ENCODE measurements around the gene TUBB4A. TPM values are rescaled to one million over a fixed set of nuclear protein-coding genes. Genes with fewer than 3 reads are reported as not detected.
"Not testable (repeated sequence)": the region's sequence is repeated elsewhere in the genome, so short reads cannot be mapped to it uniquely, and the experiment has no call there.

The TUBB4A gene
- total RNA-seq = not detected

- peaks cover 0 to 7% of the 10 kb centered on the region in 2 donors for H3K4me1 ChIP-seq (ENCODE audit: control insufficient read depth in 1 of 2, low read depth in 2 of 2)
- no peak for DNase-seq (ENCODE audit: low spot score)
- no peak for ATAC-seq (ENCODE audit: insufficient number of reproducible peaks, low FRiP score, low read depth)
- H3K36me3 ChIP-seq = no peaks in the 10 kb centered on the region
- TF ChIP-seq CTCF (IDR thresholded peaks at IDR 0.05) = no peak
- H3K9me3 ChIP-seq = no peaks in the 10 kb centered on the region
- no peaks in the 10 kb centered on the region for H3K27me3 ChIP-seq (replicated peaks; ENCODE audit: insufficient read depth)
- H3K27ac ChIP-seq = no peak within 1 kb of the TSS
- H3K4me3 ChIP-seq = peak within 1 kb of the TSS; percentile 55
Measured at GRCh38 chr19:6501740-6502648, at the start of gene TUBB4A. Gene TUBB4A (minus strand): TSS chr19:6502309. CDS start chr19:6502212, 97 bp downstream.

- DNase-seq (ENCODE audit: low spot score) (no peak), ATAC-seq (ENCODE audit: insufficient number of reproducible peaks, low FRiP score, low read depth) (no peak)
- H3K4me1 ChIP-seq (ENCODE audit: control insufficient read depth in 1 of 2, low read depth in 2 of 2) = no peaks in the 10 kb centered on the region
- TF ChIP-seq CTCF (IDR thresholded peaks at IDR 0.05) = no peak
- H3K36me3 ChIP-seq = no peaks in the 10 kb centered on the region
- H3K27ac ChIP-seq = no peak overlapping the region
- H3K27me3 ChIP-seq (replicated peaks; ENCODE audit: insufficient read depth) = no peaks in the 10 kb centered on the region
- H3K9me3 ChIP-seq = no peaks in the 10 kb centered on the region
- no peak overlapping the region for H3K4me3 ChIP-seq
Measured at GRCh38 chr19:6551091-6551490, 49.0 kb upstream of the TUBB4A start.

- not testable (repeated sequence) for H3K9me3 ChIP-seq; H3K4me3 ChIP-seq; DNase-seq (ENCODE audit: low spot score); H3K4me1 ChIP-seq (ENCODE audit: control insufficient read depth in 1 of 2, low read depth in 2 of 2); H3K36me3 ChIP-seq; H3K27me3 ChIP-seq (replicated peaks; ENCODE audit: insufficient read depth); ATAC-seq (ENCODE audit: insufficient number of reproducible peaks, low FRiP score, low read depth); H3K27ac ChIP-seq
Measured at GRCh38 chr19:6550679-6551078, 48.6 kb upstream of the TUBB4A start.

- no peak for ATAC-seq (ENCODE audit: insufficient number of reproducible peaks, low FRiP score, low read depth)
- H3K9me3 ChIP-seq = no peaks in the 10 kb centered on the region
- H3K27me3 ChIP-seq (replicated peaks; ENCODE audit: insufficient read depth) = no peaks in the 10 kb centered on the region
- TF ChIP-seq CTCF (IDR thresholded peaks at IDR 0.05) = no peak
- no peaks in the 10 kb centered on the region for H3K36me3 ChIP-seq
- H3K4me1 ChIP-seq (ENCODE audit: control insufficient read depth in 1 of 2, low read depth in 2 of 2) = no peaks in the 10 kb centered on the region
- no peak overlapping the region for H3K27ac ChIP-seq
- no peak overlapping the region for H3K4me3 ChIP-seq
- DNase-seq (ENCODE audit: low spot score) = no peak
Measured at GRCh38 chr19:6543866-6544347, 41.8 kb upstream of the TUBB4A start.

GRCh38 chr19:6540918-6541689 lies 39.0 kb upstream of the TUBB4A start:
- Histone ChIP-seq H3K36me3 (no peaks in the 10 kb centered on the region), H3K27me3 (replicated peaks; ENCODE audit: insufficient read depth) (no peaks in the 10 kb centered on the region), H3K4me3 (no peak overlapping the region), H3K27ac (no peak overlapping the region), H3K4me1 (ENCODE audit: control insufficient read depth in 1 of 2, low read depth in 2 of 2) (no peaks in the 10 kb centered on the region), H3K9me3 (no peaks in the 10 kb centered on the region)
- ATAC-seq (ENCODE audit: insufficient number of reproducible peaks, low FRiP score, low read depth) (no peak), DNase-seq (ENCODE audit: low spot score) (no peak)
- no peak for TF ChIP-seq CTCF (IDR thresholded peaks at IDR 0.05)
